GM12878 (cell line): ENCODE results near the gene TMEM259.

ENCODE experiments used
- BHLHE40 ChIP-seq, 2 experiments: fragments of 450-650 bp in 1 of 2; IDR thresholded peaks; 2 replicates each; pipeline ENCODE4 v1.6.1; 2011 to 2017; ENCODE audit warnings: low read depth in 2 of 2, borderline replicate concordance in 1 of 2, improper control_type of control experiment in 1 of 2, low read length in 1 of 2, mild to moderate bottlenecking in 1 of 2
- CEBPB ChIP-seq, 2 experiments: fragments of 150-350 bp in 1 of 2; IDR thresholded peaks; 2 replicates each; pipeline ENCODE4 v1.6.1; 2012 to 2014; ENCODE audit warnings: low read depth in 2 of 2, low read length in 2 of 2, borderline replicate concordance in 1 of 2, inconsistent platforms in 1 of 2
- ETV6 ChIP-seq, 2 experiments: fragments of 450-650 bp in 1 of 2; IDR thresholded peaks in 1 of 2; conservative IDR thresholded peaks in 1 of 2; 2 replicates each; pipeline ENCODE4 v1.6.1; 2014; ENCODE audit warnings: antibody characterized with exemption in 1 of 2, borderline replicate concordance in 1 of 2, low read depth in 1 of 2, mild to moderate bottlenecking in 1 of 2, moderate library complexity in 1 of 2
- EZH2 ChIP-seq: IDR thresholded peaks from 2 replicates; pipeline ENCODE4 v1.6.1; 2012; ENCODE audit warnings: low read depth, mild to moderate bottlenecking, control low read depth, inconsistent platforms, low read length, borderline replicate concordance; ENCODE audit not compliant: control insufficient read depth
- GABPA ChIP-seq: IDR thresholded peaks from 2 replicates; pipeline ENCODE4 v1.6.1; 2014; ENCODE audit warnings: antibody characterized with exemption, low read depth, mild to moderate bottlenecking, inconsistent platforms
- LARP7 ChIP-seq: fragments of 450-650 bp; IDR thresholded peaks from 2 replicates; pipeline ENCODE4 v1.6.1; 2017; ENCODE audit warnings: mild to moderate bottlenecking
- MYC ChIP-seq: IDR thresholded peaks from 2 replicates; pipeline ENCODE4 v1.6.1; 2011; ENCODE audit warnings: mild to moderate bottlenecking, low read length, moderate library complexity, inconsistent platforms; ENCODE audit not compliant: insufficient read depth, insufficient replicate concordance, insufficient read length, severe bottlenecking
- POLR2A ChIP-seq: IDR thresholded peaks from 2 replicates; pipeline ENCODE4 v1.6.1; 2011; ENCODE audit warnings: low read depth, mild to moderate bottlenecking, low read length
- RBBP5 ChIP-seq: fragments of 200-600 bp; sonication (generic); conservative IDR thresholded peaks from 2 replicates; pipeline ENCODE4 v1.6.1; 2016
- TF ChIP-seq, protein P1 (sequence below), 3 experiments: IDR thresholded peaks in 2 of 3; conservative IDR thresholded peaks in 1 of 3; 2 replicates each; pipeline ENCODE4 v1.5.1; 2011; ENCODE audit warnings: low read depth in 3 of 3, low read length in 3 of 3, mild to moderate bottlenecking in 3 of 3, control low read depth in 2 of 3, moderate library complexity in 2 of 3, inconsistent platforms in 1 of 3, mixed read lengths in 1 of 3; ENCODE audit not compliant: control insufficient read depth in 2 of 3, insufficient read depth in 1 of 3; ENCODE audit errors: extremely low read depth in 1 of 3
- TF ChIP-seq, protein P2 (sequence below): fragments of 450-650 bp; formaldehyde crosslinking; IDR thresholded peaks from 2 replicates; pipeline ENCODE4 v1.4.0; 2020; ENCODE audit warnings: mild to moderate bottlenecking, moderate library complexity
- TF ChIP-seq, protein P3 (sequence below): IDR thresholded peaks from 2 replicates; pipeline ENCODE4 v1.6.1; 2011; ENCODE audit warnings: borderline replicate concordance, low read depth, mild to moderate bottlenecking, moderate library complexity, mixed read lengths, low read length; ENCODE audit not compliant: insufficient read depth; ENCODE audit errors: extremely low read length

- TF ChIP-seq, protein P1, sequence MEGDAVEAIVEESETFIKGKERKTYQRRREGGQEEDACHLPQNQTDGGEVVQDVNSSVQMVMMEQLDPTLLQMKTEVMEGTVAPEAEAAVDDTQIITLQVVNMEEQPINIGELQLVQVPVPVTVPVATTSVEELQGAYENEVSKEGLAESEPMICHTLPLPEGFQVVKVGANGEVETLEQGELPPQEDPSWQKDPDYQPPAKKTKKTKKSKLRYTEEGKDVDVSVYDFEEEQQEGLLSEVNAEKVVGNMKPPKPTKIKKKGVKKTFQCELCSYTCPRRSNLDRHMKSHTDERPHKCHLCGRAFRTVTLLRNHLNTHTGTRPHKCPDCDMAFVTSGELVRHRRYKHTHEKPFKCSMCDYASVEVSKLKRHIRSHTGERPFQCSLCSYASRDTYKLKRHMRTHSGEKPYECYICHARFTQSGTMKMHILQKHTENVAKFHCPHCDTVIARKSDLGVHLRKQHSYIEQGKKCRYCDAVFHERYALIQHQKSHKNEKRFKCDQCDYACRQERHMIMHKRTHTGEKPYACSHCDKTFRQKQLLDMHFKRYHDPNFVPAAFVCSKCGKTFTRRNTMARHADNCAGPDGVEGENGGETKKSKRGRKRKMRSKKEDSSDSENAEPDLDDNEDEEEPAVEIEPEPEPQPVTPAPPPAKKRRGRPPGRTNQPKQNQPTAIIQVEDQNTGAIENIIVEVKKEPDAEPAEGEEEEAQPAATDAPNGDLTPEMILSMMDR (IDR thresholded peaks at IDR 0.05 in 2 of 3, conservative IDR thresholded peaks at IDR 0.05 in 1 of 3; ENCODE audit: control insufficient read depth in 2 of 3, extremely low read depth in 1 of 3, insufficient read depth in 1 of 3, low read depth in 3 of 3, low read length in 3 of 3), result no peak
- no peak for TF ChIP-seq RBBP5
- TF ChIP-seq GABPA, result no peak
- TF ChIP-seq BHLHE40 (IDR thresholded peaks at IDR 0.05; ENCODE audit: borderline replicate concordance in 1 of 2, low read depth in 2 of 2, low read length in 1 of 2), result no peak
- TF ChIP-seq, protein P2, sequence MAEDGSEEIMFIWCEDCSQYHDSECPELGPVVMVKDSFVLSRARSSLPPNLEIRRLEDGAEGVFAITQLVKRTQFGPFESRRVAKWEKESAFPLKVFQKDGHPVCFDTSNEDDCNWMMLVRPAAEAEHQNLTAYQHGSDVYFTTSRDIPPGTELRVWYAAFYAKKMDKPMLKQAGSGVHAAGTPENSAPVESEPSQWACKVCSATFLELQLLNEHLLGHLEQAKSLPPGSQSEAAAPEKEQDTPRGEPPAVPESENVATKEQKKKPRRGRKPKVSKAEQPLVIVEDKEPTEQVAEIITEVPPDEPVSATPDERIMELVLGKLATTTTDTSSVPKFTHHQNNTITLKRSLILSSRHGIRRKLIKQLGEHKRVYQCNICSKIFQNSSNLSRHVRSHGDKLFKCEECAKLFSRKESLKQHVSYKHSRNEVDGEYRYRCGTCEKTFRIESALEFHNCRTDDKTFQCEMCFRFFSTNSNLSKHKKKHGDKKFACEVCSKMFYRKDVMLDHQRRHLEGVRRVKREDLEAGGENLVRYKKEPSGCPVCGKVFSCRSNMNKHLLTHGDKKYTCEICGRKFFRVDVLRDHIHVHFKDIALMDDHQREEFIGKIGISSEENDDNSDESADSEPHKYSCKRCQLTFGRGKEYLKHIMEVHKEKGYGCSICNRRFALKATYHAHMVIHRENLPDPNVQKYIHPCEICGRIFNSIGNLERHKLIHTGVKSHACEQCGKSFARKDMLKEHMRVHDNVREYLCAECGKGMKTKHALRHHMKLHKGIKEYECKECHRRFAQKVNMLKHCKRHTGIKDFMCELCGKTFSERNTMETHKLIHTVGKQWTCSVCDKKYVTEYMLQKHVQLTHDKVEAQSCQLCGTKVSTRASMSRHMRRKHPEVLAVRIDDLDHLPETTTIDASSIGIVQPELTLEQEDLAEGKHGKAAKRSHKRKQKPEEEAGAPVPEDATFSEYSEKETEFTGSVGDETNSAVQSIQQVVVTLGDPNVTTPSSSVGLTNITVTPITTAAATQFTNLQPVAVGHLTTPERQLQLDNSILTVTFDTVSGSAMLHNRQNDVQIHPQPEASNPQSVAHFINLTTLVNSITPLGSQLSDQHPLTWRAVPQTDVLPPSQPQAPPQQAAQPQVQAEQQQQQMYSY, result no peak
- TF ChIP-seq POLR2A, result no peak
- TF ChIP-seq CEBPB (IDR thresholded peaks at IDR 0.05; ENCODE audit: borderline replicate concordance in 1 of 2, low read depth in 2 of 2, low read length in 2 of 2), result no peak
- no peak for TF ChIP-seq ETV6 (conservative IDR thresholded peaks at IDR 0.05 in 1 of 2, IDR thresholded peaks at IDR 0.05 in 1 of 2; ENCODE audit: borderline replicate concordance in 1 of 2, low read depth in 1 of 2)
- no peak for TF ChIP-seq LARP7
- TF ChIP-seq, protein P3, sequence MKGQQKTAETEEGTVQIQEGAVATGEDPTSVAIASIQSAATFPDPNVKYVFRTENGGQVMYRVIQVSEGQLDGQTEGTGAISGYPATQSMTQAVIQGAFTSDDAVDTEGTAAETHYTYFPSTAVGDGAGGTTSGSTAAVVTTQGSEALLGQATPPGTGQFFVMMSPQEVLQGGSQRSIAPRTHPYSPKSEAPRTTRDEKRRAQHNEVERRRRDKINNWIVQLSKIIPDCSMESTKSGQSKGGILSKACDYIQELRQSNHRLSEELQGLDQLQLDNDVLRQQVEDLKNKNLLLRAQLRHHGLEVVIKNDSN, result no peak
- no peak for TF ChIP-seq EZH2
- TF ChIP-seq MYC, result no peak
Measured at GRCh38 chr19:1054102-1055027, 33.4 kb upstream of the TMEM259 start.
